Hair follicle dermal papilla cell (primary cell): ENCODE data around the gene TLDC2. TPM values are rescaled to one million over a fixed set of nuclear protein-coding genes. Genes with fewer than 3 reads are reported as not detected.

Source experiments
- total RNA-seq: library from RNA; depleted of rRNA; stranded (reverse); fragments of >200 nt; gene quantifications from 2 replicates; pipeline ENCODE4 v1.2.3, GENCODE V29; 2012

The TLDC2 gene
- 0.49 and 0.97 TPM in 2 replicates for total RNA-seq

DNA sequence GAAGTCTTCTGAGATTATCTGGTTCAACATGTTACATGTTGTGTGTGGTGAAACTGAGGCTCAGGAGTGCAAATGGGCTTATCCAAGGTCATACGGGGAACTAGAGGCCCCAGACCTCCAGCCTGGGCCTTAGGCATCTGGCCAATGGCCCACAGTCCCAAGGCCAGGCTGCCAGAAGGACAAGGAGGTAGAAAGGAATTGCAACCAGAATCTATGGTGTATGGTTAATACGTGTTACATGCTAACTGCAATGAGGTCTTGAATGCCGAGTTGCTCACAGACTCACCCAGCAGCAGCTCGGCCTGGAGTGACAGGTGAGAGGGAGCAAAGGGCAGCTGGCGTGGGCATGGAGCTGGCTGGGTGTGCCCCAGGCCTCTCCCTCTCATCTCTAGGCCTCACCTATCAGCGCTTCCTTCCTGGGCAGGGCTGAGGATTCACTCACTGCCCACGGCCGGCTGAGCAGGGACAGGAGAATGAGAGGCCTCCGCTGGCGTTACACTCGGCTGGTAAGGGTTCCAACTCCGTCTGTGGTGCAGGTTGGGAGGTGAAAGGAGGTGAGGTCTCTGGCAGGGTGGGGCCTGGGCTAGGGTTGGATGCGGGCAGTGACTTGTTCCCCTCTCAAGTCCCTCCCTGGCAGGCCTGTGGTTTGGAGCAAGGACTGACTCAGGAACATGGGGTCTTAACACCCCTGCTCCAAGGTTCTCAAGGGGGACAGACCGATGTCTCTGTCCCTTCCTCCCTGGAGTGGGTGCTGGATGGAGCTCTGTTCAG is at the start of gene TLDC2:
TLDC2 (plus strand) TSS at position 437 of the 771 bp plus-strand sequence; CDS start at position 474, 37 bp downstream.

Other genes starting within 250 kb of the TLDC2 start
- gene SLA2, start 229.9 kb upstream of the TLDC2 start, total RNA-seq = under 0.01 TPM in 1 of 2 replicates, not detected in the other
- gene NDRG3, start 130.0 kb upstream of the TLDC2 start, total RNA-seq = 29.9 and 35.7 TPM in 2 replicates
- gene DSN1, start 102.4 kb upstream of the TLDC2 start, total RNA-seq = 5.8 and 7.0 TPM in 2 replicates
- gene SAMHD1, start 75.6 kb downstream of the TLDC2 start, total RNA-seq = 44.3 and 61.3 TPM in 2 replicates
- 6.6 and 10.1 TPM in 2 replicates for gene RBL1, start 219.9 kb downstream of the TLDC2 start, total RNA-seq